ENCODE measurements around the gene USP40. TPM values are rescaled to one million over a fixed set of nuclear protein-coding genes. Genes with fewer than 3 reads are reported as not detected.

The USP40 gene
- total and polyA plus RNA-seq, 9 donors = 18.0 to 44.6 (median 36.1) TPM

GRCh38 chr2:233434666-233435330 lies 131.8 kb downstream of the USP40 start:
- H3K4me1 ChIP-seq (ENCODE audit: insufficient read depth) = peaks cover 4% of the 10 kb centered on the region
- H3K27me3 ChIP-seq = no peaks in the 10 kb centered on the region
- H3K27ac ChIP-seq = no peak overlapping the region
- WGBS, 3 donors = 88 to 89% (median 89%) methylated on average over 18 of the region's 18 CpGs
- H3K36me3 ChIP-seq = no peaks in the 10 kb centered on the region
- TF ChIP-seq POLR2A (IDR thresholded peaks at IDR 0.05) (no peak), CTCF (IDR thresholded peaks at IDR 0.05) (no peak), EP300 (IDR thresholded peaks at IDR 0.05) (no peak)
- H3K4me3 ChIP-seq = no peak overlapping the region
- H3K9me3 ChIP-seq = no peaks in the 10 kb centered on the region
- peak in 2 of 5 donors; percentile 10 to 15 for DNase-seq
- intact Hi-C loops (cut with DNase I) = loop anchor here in 1 of 4 donors (2.0 kb wide), 1 partner anchor 80 kb away; the partner anchor contains the start of gene DGKD

- peak in 1 of 5 donors; percentile 2 for DNase-seq
- WGBS, 3 donors = 80 to 92% (median 89%) methylated on average over 1 of the region's 1 CpG
- Histone ChIP-seq H3K4me1 (ENCODE audit: insufficient read depth) (no peaks in the 10 kb centered on the region), H3K9me3 (no peaks in the 10 kb centered on the region), H3K27ac (no peak overlapping the region), H3K4me3 (no peak overlapping the region), H3K27me3 (no peaks in the 10 kb centered on the region), H3K36me3 (no peaks in the 10 kb centered on the region)
- intact Hi-C loops (cut with DNase I) = loop anchor here in 1 of 4 donors (2.0 kb wide), 1 partner anchor 79 kb away; the partner anchor contains the start of gene DGKD
- TF ChIP-seq POLR2A (IDR thresholded peaks at IDR 0.05) (no peak), CTCF (IDR thresholded peaks at IDR 0.05) (no peak), EP300 (IDR thresholded peaks at IDR 0.05) (no peak)
Observed at GRCh38 chr2:233433794-233434193, 132.8 kb downstream of the USP40 start.

- no peaks in the 10 kb centered on the region for H3K27me3 ChIP-seq
- 94 to 99% (median 98%) methylated on average over 2 of the region's 2 CpGs for WGBS, 3 donors
- DNase-seq = no peak
- no peak overlapping the region for H3K4me3 ChIP-seq
- H3K36me3 ChIP-seq = no peaks in the 10 kb centered on the region
- intact Hi-C loops (cut with DNase I) = no loop called here
- no peaks in the 10 kb centered on the region for H3K4me1 ChIP-seq (ENCODE audit: insufficient read depth)
- no peak for TF ChIP-seq CTCF (IDR thresholded peaks at IDR 0.05)
- no peak for TF ChIP-seq POLR2A (IDR thresholded peaks at IDR 0.05)
- no peak for TF ChIP-seq EP300 (IDR thresholded peaks at IDR 0.05)
- H3K9me3 ChIP-seq = no peaks in the 10 kb centered on the region
- H3K27ac ChIP-seq = no peak overlapping the region
Observed at GRCh38 chr2:233433029-233433428, 133.6 kb downstream of the USP40 start.

- no peak for DNase-seq
- no peak overlapping the region for H3K4me3 ChIP-seq
- no peak overlapping the region for H3K27ac ChIP-seq
- H3K4me1 ChIP-seq (ENCODE audit: insufficient read depth) = no peaks in the 10 kb centered on the region
- H3K9me3 ChIP-seq = no peaks in the 10 kb centered on the region
- H3K27me3 ChIP-seq = no peaks in the 10 kb centered on the region
- WGBS, 3 donors = 94 to 98% (median 98%) methylated on average over 1 of the region's 1 CpG
- TF ChIP-seq EP300 (IDR thresholded peaks at IDR 0.05) = no peak
- no peak for TF ChIP-seq POLR2A (IDR thresholded peaks at IDR 0.05)
- TF ChIP-seq CTCF (IDR thresholded peaks at IDR 0.05) = no peak
- intact Hi-C loops (cut with DNase I) = no loop called here
- no peaks in the 10 kb centered on the region for H3K36me3 ChIP-seq
Observed at GRCh38 chr2:233430651-233431050, 135.9 kb downstream of the USP40 start.

Data from ovary (tissue), 9 donors.